NB4 (cell line): Measurements from ENCODE around the gene TNK2.

Source experiments
- DNase-seq: peaks from one replicate; pipeline ENCODE4 v3.0.0; 2010; ENCODE audit warnings: low read depth
- H3K4me3 ChIP-seq: one replicate; pipeline ENCODE4 v1.5.1; 2011; ENCODE audit warnings: mild to moderate bottlenecking, low read depth, low read length, moderate library complexity
- CTCF ChIP-seq: IDR thresholded peaks from one replicate; pipeline ENCODE4 v1.5.1; 2012; ENCODE audit warnings: low read depth, low read length
- MAX ChIP-seq: IDR thresholded peaks from 2 replicates; pipeline ENCODE4 v1.6.1; 2011; ENCODE audit warnings: low read depth, low read length
- MYC ChIP-seq: IDR thresholded peaks from 2 replicates; pipeline ENCODE4 v1.6.1; 2011; ENCODE audit warnings: low read depth, low read length
- POLR2A ChIP-seq: IDR thresholded peaks from 2 replicates; pipeline ENCODE4 v1.6.1; 2011; ENCODE audit warnings: mild to moderate bottlenecking; ENCODE audit not compliant: insufficient read length; ENCODE audit errors: extremely low read depth

TNK2 gene

GRCh38 chr3:195910499-195910845 is 2.1 kb upstream of the TNK2 start:
- H3K4me3 ChIP-seq, result no peak overlapping the region
- TF ChIP-seq POLR2A (no peak), MYC (no peak), MAX (no peak), CTCF (no peak)
- DNase-seq, result no peak

GRCh38 chr3:195909644-195910498 is 1.5 kb upstream of the TNK2 start:
- peak; percentile 89 for DNase-seq
- peak overlapping the region; percentile 16 for H3K4me3 ChIP-seq
- TF ChIP-seq MAX (no peak), POLR2A (no peak), CTCF (no peak), MYC (no peak)

- TF ChIP-seq CTCF, result no peak
- no peak for TF ChIP-seq MAX
- TF ChIP-seq MYC, result no peak
- no peak for TF ChIP-seq POLR2A
- H3K4me3 ChIP-seq, result peak overlapping the region; percentile 66
- DNase-seq, result peak; percentile 78
These were observed 587 bp upstream of the TNK2 start for GRCh38 chr3:195908694-195909581.

GRCh38 chr3:195907684-195907933 is 742 bp downstream of the TNK2 start:
- TF ChIP-seq POLR2A (no peak), MYC (no peak), MAX (no peak), CTCF (no peak)
- DNase-seq, result no peak

GRCh38 chr3:195906865-195907683 is 1.3 kb downstream of the TNK2 start:
- H3K4me3 ChIP-seq, result peak overlapping the region; percentile 66
- TF ChIP-seq MAX, result no peak
- peak; percentile 78 for DNase-seq

More at GRCh38 chr3:195907684-195907933, 742 bp downstream of the TNK2 start:
- H3K4me3 ChIP-seq, result peak overlapping the region; percentile 66
